ENCODE results near the gene IPO9.

DNA sequence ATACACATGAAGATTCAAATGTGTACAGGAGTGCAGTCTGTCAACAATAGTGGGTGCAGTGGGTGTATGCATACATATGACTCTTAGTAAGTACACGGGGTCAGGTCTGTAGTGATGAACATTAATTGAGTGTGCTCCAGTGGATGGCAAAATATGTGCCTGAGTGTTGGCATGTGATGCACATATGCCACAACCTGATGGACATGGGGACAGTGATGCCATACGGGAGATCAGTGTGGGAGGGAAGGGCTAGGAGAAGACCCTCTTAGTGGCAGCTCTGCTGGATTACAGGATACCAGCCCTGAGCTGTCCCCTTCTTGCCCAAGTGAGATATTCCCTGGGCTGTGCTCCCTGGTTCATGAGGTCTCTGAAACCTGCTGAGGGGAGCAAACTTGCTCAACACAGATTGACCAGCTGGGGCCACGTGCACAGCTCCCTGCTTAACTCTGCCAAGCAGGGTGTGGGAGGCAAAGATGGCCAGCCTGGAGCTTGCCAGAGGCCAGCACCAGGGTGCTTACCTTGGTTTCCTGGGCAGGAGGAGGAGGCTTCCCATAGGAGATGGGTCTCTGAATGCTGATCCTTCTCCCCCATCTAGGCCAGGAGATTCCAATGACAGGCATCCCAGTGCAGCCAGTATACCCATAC is 62.0 kb downstream of the IPO9 start:
- TF ChIP-seq, protein P1, sequence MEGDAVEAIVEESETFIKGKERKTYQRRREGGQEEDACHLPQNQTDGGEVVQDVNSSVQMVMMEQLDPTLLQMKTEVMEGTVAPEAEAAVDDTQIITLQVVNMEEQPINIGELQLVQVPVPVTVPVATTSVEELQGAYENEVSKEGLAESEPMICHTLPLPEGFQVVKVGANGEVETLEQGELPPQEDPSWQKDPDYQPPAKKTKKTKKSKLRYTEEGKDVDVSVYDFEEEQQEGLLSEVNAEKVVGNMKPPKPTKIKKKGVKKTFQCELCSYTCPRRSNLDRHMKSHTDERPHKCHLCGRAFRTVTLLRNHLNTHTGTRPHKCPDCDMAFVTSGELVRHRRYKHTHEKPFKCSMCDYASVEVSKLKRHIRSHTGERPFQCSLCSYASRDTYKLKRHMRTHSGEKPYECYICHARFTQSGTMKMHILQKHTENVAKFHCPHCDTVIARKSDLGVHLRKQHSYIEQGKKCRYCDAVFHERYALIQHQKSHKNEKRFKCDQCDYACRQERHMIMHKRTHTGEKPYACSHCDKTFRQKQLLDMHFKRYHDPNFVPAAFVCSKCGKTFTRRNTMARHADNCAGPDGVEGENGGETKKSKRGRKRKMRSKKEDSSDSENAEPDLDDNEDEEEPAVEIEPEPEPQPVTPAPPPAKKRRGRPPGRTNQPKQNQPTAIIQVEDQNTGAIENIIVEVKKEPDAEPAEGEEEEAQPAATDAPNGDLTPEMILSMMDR (IDR thresholded peaks at IDR 0.05; ENCODE audit: low read length): no peak
- no peak for TF ChIP-seq EZH2 (IDR thresholded peaks at IDR 0.05; ENCODE audit: borderline replicate concordance, low read length)
